NCI-H2107 (cell line): ENCODE results near the gene KDM1B.
"Not testable (repeated sequence)": the region's sequence is repeated elsewhere in the genome, so short reads cannot be mapped to it uniquely, and the experiment has no call there.

Source experiments
- DNase-seq: peaks from one replicate; lab custom pipeline; 2025; lab: John Stamatoyannopoulos, UW

The KDM1B gene

DNA sequence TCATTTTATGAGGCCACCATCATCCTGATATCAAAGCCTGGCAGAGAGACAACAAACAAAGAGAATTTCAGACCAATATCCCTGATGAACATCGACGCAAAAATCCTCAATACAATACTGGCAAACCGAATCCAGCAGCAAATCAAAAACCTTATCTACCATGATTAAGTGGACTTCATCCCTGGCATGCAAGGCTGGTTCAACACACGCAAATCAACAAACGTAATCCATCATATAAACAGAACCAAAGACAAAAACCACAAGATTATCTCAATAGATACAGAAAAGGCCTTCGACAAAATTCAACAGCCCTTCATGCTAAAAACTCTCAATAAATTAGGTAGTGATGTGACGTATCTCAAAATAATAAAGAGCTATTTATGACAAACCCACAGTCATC lies 76.6 kb downstream of the KDM1B start:
- not testable (repeated sequence) for DNase-seq

DNA sequence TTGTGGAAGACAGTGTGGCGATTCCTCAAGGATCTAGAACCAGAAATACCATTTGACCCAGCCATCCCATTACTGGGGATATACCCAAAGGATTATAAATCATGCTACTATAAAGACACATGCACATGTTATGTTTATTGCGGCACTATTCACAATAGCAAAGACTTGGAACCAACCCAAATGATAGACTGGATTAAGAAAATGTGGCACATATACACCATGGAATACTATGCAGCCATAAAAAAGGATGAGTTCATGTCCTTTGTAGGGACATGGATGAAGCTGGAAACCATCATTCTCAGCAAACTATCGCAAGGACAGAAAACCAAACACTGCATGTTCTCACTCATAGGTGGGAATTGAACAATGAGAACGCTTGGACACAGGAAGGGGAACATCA lies 78.5 kb downstream of the KDM1B start:
- not testable (repeated sequence) for DNase-seq

DNA sequence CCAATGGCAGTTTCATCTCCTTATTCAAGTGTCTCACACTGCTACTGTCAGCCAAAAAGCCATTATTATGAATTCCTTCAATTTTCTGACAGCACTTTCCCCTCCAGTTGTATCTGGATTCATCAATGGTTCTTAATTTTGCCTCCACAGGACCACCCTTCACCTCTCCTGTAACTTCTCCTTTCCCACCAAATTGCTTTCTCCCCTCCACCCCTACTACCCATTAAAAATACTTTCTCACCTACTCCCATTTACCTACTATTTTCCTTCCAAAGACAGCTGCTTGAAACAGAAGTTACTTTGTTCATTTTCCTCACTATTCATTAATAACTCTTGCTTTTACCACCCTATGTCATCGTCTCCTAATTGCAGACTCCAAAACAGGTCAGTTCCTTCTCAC lies 79.3 kb downstream of the KDM1B start:
- no peak for DNase-seq

DNA sequence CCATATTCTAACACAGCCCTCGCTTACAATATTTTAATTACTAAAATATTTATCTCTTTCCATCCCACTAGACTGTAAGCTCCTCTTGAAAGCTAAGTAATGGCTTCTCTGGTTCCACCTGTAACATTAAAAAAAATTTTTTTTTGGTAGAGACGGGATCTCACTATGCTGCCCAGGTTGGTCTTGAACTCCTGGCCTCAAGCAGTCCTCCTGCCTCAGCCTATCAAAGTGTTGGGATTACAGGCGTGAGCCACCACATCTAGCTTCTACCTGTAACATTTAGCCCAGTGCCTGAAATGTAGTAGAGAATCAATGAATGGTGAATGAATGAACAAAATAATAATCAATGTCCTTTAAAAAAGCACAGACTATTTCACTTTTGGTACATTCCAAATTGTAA lies 80.3 kb downstream of the KDM1B start:
- no peak for DNase-seq

DNA sequence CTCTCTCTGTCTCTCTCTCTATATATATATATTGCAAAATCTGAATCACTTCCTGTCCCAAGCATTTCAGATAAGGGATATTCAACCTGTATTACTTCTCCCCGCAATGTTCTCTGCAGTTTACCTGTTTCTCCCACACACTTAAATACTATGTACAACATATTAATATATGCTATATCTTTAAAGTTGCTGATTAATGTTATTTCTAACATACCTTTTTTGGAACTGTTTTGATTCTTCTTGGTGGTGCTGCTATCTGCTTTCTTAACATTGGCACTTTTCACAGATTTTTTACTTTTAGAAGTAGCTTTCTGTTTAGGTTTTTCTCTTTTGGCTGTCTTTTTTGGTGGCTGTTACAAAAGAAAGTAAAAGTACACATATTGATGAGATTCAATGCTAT lies 81.9 kb downstream of the KDM1B start:
- DNase-seq: no peak

DNA sequence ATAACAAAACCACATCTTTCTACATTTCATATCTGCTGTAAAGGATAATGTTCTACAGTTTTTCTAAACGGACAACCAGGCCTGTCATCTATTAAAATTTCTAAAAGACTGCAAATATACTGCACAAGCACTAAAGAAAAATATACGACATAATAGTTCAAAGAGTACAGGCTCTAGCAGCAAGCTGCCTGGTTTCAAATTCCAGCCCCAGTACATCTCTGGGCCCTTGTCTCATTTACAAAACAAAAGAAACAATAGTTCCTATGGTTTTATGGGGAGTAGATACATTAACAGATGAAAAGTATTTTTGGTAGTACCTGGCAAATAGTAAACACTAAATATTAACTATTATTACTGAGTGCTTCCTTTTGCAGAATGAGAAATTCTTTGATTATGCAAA lies 85.0 kb downstream of the KDM1B start:
- no peak for DNase-seq

DNA sequence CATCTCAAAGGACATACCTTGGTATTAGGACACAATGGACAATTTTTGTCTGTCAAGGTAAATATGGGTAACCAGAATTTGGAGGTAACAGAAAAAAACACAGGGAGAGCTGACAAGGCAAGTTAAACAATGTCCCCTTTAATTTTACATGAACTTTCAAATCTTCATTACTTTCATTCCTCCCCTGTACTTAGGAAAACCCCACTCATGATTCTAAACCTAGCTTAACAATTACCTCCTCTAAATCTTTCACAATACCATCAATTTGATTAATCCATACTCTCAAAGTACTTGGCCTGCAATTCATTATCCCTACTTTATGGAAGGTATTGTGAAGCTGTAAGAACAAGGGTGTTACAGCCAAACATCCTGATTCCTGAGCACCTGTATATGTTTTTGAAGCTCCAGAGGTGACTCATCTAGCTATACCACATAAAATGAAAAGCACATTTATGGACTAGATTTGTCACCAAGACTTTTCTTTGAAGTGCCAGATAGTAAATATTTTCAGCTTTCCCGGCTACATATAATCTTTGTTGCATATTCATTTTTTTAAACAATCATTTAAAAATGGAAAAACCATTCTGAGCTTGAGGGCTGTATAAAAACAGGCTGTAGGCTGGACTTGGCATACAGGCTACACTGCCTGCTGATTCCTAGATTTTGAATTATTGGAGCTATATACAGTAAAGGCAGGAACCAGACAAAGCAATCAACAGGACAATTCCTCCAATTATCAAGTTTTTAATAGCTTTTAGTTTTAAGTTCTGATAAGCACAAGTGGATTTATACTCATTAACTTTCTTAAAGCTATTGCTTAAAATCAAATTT lies 86.2 kb downstream of the KDM1B start:
- DNase-seq: no peak

DNA sequence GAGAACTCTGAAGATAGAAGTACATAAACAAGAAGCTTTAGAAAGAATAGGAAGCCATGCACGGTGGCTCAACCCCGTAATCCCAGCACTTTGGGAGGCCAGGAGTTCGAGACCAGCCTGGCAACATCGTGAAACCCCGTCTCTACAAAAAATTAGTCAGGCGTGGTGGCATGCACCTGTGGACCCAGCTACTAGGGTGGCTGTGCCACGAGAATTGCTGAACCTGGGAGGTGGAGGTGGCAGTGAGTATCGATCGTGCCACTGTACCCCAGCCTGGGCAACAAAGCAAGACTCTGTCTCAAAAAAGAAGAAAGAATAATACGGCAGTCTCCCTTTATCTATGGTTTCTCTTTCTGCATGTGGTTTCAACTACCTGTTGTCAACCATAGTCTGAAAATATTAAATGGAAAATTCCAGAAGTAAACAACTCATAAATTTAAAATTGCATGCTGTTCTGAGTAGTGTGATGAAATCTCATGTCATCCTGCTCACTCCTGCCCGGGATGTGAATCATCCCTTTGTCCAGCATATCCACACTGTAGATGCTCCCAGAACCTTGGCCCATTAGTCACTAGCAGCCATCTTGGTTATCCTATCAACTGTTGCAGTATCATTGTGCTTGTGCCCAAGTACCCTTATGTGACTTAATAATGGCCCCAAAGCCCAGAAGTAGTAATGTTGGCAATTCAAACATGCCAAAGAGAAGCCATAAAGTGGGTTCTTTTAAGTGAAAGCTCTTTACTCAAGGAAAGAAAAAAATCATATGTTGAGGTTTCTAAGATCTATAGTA lies 87.0 kb downstream of the KDM1B start:
- DNase-seq: no peak

DNA sequence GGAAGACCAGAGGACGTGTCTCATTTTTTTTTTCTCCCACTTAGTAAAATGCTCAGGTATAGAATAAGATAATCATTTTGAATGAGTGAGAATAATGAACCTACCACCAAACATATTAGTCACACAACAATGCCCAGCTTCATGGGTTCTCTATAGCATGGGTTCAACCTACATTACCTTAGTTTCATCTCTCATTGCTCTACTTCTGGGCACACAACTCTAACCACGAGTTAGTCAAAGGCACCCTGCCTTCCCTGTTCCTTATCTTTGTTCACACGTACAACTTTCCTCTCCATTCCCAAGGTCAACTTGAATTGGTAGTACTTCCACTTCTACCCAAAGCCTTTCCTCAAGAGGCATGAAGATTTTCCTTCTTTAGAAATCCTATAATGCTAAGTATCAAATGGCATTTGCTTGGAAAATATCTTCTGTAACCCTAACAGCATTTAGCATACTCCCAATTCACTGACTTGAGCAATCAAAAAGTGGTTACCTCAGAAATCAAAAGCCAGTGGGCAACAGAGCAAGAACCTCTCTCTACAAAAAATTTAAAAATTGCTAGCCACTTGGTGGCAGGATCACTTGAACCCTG lies 88.2 kb downstream of the KDM1B start:
- DNase-seq: no peak

DNA sequence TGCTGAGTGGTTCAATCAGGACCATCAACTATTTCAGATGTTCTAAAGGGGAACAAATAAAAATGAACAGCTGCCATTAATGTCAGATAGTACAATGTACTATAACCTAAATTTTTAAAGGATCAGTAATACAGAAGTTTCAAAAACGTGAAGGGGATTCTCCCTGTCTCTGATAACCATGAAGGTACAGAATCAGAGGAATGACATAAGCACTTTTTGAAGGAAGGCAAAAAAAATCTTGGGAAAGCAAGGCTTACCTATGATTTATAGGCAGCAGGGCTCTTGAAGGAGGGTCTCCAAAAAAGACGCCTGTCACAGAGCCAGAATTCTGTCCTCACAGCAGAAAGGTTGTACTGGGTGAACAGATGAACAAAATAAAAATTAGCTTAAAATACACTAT lies 89.0 kb downstream of the KDM1B start:
- DNase-seq: no peak

DNA sequence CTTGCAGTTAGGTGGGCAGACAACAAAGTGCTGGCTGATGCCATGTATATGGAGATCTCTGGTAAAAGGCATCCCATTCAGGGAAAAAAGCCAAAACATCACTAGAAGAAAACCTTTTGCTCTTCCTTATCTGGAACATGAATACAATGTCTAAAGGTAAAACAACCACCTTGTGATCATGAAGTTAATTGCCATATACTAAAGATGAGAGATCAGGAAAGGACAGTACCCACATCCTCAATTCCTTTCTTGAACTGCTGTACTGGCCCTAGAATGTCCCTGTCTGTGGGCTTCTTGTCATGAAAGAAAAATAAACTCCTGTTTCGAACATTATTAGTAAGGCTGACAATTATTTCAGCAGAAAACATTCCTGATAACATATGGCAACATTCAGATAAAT lies 89.9 kb downstream of the KDM1B start:
- no peak for DNase-seq

DNA sequence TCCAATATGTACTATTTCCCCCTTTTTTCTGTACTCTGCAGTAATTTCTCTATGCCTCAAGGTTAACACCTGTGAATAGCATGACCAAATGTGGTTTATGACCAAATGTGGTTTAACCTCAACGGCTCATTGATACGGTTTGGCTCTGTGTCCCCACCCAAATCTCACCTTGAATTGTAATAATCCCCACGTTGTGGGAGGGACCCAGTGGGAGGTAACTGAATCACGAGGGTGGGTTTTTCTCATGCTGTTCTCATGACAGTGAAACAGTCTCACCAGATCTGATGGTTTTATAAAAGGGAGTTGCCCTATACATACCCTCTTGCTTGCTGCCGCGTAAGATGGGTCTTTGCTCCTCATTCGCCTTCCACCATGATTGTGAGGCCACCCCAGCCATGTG lies 90.4 kb downstream of the KDM1B start:
- no peak for DNase-seq

DNA sequence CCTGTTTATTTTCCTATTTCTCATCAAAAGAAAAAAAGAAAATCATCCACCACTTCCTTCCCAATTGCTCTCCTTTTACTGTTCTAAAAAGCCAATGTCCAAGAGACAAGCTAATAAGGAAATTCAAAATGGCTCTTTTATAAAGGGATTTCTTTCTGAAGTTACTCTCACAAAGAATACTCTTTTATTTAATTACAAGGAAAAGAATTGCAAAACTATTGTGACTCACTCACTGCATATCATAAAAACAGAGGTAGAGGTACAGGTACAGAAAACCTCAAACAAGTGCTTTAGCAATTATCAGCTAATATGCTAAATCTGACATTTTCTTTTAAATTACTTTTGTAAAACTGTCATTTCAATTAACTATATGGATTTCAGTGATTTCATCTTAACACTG lies 91.0 kb downstream of the KDM1B start:
- no peak for DNase-seq

DNA sequence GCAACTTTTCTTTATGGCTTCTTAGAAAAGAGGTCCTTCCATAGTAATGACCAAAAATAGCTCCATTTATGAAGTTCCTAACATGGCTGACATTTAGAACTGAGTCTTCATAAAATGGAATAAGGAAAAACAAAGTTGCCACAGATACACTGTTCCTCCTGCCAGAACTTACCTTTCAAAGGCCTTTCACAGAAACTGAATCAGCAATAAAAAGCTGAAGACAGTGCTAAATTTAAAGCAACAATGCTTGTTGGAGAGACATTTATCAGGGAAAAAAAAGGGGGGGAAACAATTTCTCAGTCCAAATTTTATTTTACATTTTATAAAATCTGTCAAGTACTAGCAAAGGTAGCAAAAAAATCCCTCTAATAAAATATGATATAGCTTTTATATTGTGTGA lies 91.8 kb downstream of the KDM1B start:
- DNase-seq: no peak

DNA sequence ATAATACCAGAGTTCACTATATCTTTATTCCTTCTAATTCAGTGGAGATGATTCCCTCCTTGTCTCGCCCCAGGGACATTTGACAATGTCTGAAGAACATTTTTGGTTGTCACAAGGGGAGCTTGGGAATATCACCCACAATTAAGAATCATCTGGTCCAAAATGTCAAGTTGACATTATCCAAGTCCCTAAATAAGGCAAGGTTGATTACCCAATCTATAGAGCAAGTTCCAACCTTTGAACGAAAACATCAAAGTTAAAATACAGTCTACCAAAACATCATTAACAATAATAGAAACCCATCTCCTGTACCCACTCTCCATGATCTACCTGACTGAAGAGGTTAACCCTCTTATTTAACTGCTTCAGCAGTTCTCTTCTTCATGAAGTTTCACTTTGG lies 93.5 kb downstream of the KDM1B start:
- DNase-seq: no peak

DNA sequence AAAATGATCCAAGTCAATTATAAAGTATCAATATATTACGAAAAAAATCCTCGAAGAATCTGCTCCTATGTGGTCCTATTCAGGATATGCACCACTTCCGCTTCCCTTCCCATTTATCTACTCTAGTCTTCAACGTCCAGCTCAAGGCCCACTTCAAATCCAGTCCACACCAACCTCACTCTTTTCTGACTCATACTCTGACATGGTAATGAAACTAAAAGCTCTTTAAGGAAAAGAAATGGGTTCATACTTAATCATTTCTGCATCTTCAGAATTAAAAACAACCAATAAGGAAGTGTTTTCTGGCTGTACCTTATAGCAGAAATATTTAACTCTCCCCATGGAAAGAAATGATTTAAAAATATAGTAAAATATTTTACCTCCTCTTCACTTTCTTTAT lies 94.0 kb downstream of the KDM1B start:
- no peak for DNase-seq

DNA sequence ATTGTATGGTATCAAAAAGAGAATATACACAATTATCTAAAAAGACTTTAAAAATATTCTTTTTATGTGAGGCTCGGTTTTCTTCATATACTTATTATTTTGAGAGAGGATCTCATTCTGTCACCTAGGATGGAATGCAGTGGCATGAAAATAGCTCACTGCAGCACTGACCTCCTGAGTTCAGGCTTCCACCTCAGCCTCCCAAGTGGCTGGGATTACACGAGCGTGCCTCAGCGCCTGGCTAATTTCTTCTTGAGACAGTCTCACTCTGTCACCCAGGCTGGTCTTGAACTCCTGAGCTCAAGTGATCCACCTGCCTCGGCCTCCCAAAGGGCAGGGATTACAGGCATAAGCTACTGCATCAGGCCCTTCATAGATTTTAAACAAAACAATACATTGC lies 98.4 kb downstream of the KDM1B start:
- no peak for DNase-seq

DNA sequence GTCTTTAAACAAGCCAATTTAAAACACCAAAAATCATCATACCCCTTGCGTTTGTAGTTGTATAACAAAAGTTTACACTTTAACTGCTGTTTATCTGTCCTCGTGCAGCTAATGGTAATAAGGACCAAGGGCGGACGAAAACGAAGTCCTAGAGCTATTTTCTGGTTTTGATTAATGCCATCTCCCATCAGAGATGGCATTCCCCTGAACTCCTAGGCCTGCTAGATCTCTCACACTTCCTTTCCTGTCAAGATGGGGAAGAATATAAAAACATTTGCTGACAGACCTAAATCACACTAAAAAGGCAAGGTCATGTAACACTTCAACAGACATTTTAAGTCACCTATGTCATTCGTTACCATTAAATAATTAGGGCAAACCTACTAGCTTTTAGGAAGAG lies 99.6 kb downstream of the KDM1B start:
- no peak for DNase-seq

DNA sequence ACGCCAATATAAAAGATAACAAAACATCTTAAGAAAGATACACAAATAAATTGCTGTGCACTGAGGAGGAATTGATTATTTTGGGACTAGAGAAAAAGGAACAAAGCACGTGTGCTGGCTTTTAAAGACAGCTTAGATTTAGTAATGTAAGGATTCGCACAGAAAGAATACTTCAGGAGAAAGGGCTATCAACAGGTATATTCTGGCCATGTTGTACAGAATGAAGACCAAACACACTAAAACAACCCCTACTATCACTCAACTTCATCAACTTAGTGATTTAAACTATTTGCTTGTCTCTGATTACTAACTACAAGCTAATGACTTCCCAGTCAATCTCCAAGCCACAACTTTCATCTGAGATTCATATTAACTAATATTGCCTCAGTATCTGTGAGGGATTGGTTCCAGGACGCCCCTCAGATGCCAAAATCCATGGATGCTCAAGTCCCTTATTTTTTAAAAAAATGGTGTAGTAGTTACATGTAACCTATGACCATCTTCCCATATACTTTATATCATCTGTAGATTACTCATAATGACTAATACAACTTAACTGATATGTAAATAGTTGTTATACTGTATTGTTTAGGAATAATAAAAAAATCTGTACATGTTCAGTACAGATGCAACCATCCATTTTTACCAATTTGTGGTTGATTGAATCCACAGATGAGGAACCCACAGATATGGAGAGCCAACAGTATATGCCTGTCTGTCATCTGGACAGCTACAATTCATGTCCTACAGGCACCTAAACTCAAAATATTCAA lies 104.6 kb downstream of the KDM1B start:
- no peak for DNase-seq

DNA sequence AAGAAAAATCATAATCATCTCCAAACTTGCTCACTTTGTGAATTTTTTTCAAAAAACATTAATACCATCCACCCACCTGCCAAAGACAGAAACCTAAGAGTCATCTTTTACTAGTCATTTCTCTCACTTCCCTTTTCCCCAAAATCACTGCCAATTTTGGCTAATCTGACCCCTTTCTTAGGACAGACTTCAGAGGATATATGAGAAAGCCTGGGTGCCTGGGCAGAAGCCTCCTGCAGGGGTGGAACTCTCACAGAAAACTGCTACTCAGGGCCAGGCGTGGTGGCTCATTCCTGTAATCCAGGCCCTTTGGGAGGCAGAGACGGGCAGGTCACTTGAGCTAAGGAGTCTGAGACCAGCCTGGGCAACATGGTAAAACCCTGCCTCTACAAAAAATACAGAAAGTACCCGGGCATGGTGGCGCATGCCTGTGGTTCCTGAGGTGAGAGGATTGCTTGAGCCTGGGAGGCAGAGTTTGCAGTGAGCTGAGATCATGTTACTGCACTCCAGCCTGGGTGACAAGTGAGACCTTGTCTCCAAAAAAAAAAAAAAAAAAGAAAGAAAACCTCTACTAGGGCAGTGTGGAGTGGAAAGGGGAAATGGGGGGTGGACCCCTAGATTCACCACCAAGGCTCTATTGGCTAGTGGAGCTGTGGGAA lies 105.4 kb downstream of the KDM1B start:
- no peak for DNase-seq

DNA sequence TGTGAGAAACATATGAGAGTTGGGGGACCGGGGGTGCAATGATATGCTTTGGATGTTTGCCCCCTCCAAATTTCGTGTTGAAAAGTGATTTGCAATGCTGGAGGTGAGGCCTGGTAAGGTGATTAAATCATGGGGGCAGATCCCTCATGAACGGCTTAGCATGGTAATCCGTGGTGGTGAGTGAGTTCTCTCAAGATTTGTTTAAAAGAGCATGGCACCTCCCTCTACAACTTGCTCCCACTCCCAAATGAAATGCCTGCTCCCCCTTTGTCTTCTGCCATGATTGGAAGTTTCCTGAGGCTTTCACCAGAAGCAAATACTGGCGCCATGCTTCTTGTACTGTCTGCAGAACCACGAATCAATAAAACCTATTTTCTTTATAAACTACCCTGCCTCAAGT lies 106.7 kb downstream of the KDM1B start:
- DNase-seq: no peak
